Activated gamma-delta T cell treated with anti-CD3 and anti-CD28 coated beads, Interleukin-2, amount 50 U/mL, for 16 hours (primary cell): ENCODE measurements around the gene FOXP4.
A peak's percentile ranks its signal among the peaks of the same experiment; 100 is the strongest.

Source experiments
- DNase-seq: peaks from one replicate; pipeline ENCODE4 v3.0.0-alpha.2; 2020; ENCODE audit warnings: low read depth

The FOXP4 gene, protein sequence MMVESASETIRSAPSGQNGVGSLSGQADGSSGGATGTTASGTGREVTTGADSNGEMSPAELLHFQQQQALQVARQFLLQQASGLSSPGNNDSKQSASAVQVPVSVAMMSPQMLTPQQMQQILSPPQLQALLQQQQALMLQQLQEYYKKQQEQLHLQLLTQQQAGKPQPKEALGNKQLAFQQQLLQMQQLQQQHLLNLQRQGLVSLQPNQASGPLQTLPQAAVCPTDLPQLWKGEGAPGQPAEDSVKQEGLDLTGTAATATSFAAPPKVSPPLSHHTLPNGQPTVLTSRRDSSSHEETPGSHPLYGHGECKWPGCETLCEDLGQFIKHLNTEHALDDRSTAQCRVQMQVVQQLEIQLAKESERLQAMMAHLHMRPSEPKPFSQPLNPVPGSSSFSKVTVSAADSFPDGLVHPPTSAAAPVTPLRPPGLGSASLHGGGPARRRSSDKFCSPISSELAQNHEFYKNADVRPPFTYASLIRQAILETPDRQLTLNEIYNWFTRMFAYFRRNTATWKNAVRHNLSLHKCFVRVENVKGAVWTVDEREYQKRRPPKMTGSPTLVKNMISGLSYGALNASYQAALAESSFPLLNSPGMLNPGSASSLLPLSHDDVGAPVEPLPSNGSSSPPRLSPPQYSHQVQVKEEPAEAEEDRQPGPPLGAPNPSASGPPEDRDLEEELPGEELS

GRCh38 chr6:41545703-41546474 is at the start of gene FOXP4:
TSS of gene FOXP4 (plus strand) at chr6:41546381. CDS start at chr6:41565761, 19,380 bp downstream.
- peak; percentile 70 for DNase-seq

GRCh38 chr6:41497573-41497972 is 48.6 kb upstream of the FOXP4 start:
- DNase-seq, result no peak

DNA sequence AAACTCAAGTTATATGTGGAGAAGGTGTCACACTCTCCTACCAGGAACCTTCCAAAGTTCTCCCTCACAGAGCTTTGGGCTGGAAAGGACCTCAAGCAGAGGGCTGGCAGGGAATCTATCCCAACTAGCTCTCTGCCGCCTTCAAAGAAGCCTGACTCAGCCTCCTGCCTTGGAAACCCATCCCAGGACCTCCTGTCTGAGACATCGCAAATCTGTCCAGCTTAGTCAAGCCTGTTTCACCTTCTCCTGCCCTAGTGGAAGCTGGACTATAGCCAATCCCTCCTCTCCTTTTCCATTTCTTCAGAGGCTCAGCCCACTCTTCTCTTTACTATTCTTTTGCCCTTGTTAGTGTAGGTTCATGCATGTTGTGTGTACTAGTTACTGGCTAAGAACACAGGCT is 48.2 kb upstream of the FOXP4 start:
- DNase-seq, result no peak

- DNase-seq, result no peak
Measured at GRCh38 chr6:41498968-41499599, 47.1 kb upstream of the FOXP4 start.

- DNase-seq, result no peak
Measured at GRCh38 chr6:41500561-41500960, 45.6 kb upstream of the FOXP4 start.

DNA sequence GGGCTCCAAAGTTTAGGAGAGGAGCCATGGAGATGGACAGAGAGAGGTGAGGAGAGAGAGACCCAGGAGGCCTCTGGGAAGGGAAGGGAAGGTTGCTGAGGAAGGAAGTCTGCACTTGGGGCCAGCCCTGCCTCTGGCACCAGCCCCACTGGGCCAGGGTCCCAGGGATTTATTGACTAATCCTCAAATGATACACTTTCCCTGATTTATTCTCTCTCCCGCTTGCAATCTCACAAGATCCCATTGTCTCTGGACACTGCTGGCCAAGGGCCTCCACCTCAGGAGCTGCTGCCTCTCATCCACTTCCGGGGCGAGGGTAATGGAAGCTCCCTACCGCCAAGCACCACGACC is 43.6 kb upstream of the FOXP4 start:
- no peak for DNase-seq

DNA sequence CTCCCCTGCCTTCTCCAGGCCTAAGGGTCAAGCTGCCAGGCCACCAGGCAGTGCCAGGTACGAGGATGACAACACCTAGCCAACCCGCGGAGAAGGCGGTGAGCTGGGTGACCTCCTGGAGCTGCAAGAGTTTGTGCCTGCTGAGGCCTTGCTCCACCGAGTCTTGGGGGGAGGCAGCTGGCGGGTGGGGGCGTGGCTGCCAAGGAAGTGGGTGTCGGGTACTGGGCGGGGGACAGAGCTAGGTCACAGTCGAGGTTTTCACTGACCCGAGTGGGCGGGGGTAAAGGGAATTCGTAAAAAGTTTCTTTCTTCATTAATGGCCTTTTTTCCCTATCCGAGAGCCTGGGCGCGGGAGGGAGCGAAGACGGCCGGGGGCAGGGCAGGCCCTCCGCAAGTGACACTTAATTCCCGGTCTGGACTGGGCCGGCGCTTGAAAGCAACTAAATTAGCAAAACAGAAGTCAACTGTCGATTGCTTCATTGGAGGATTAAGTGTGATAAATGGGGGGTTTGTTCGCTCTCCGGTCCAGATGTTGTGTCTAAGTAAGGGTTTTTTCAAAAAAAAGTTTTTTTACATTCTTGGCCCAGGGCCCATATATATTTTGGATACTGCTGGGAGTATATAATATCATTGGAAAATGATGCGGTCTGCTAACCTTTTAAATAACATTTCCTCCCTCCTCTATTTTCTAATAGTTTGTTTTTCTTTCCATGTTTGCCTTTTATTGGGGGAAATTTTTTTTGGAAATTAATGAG is 43.1 kb upstream of the FOXP4 start:
- no peak for DNase-seq

GRCh38 chr6:41503827-41504465 is 42.2 kb upstream of the FOXP4 start:
- no peak for DNase-seq

DNA sequence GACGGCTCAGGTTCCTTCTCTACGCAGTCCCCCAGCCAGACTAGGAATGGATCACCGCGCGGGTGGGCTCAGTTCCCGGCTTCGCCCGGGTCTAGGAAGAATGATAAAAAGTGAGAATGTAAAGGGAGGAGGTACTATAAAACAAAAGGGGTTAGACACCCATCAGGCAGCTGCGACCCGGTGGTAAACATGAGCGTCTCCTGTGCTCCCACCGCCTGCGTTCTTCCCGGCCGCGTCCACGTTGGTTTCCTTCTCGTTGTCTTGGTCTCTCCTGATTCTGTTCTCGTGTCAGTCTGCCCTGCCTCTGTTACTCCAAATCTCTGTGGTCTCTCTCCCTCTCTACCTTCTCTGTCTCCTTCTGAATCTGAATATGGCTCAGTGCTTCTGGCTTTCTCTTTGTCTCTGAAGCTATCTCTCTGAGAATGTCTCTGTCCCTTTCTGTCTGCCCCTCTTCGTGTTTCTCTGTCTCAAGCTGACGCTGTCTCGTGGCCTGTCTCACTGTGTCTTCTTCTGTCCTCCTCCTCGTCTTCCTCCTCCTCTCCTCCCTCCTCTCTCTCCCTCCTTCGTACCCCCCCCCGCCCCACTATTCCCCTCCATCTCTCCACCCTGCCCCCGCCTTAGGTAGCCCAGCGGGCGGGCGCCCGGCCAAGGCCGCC is 41.6 kb upstream of the FOXP4 start:
- no peak for DNase-seq

GRCh38 chr6:41505122-41506049 is 40.8 kb upstream of the FOXP4 start:
- DNase-seq, result no peak

DNA sequence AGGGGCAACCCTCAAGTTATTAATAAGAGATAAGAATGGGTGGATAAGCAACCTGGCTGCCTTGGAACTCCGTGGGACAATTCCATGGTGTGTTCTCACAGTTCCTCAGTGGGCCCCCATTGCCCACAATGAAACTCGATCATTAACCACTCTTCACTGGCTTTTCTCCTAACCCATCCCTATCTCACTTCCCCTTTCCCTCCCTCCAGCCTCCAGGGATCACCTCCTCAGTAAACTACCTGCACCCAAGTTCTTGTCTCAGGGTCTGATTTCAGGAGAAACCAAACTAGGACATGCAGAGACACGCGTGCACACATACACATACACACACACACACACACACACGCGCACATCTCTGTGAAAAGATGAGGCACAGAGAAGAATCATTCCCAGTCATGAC is 37.7 kb upstream of the FOXP4 start:
- DNase-seq, result no peak

- DNase-seq, result no peak
Measured at GRCh38 chr6:41509580-41509979, 36.6 kb upstream of the FOXP4 start.

DNA sequence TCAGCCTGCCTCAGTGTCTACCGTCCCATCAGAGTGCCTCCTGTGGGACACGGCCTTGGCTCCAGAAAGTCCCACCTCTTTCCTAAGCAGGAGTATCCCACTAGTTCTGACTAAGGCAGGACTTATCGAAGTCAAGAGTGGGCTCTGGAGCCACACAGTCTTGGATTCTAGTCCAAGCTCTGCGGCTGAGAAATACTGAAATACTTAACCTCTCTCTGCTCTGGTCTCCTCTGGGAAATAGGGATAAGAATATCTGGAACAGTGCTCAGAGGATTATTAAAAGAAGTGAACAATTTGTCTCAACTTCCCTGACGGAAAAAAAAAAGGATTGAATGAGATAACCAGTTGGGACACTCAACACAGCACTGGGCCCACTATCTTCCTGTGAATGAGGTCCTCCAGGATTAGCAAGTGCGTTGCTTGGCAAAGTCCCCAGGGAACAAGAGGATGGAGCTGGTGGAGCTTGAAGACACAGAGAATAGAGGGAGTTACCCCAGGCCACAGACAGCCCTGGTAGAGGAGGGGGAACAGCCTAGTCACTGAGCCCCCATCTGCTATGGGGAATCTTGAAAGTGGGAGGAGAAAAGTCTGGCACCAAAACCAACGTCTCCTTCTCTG is 34.6 kb upstream of the FOXP4 start:
- DNase-seq, result no peak

DNA sequence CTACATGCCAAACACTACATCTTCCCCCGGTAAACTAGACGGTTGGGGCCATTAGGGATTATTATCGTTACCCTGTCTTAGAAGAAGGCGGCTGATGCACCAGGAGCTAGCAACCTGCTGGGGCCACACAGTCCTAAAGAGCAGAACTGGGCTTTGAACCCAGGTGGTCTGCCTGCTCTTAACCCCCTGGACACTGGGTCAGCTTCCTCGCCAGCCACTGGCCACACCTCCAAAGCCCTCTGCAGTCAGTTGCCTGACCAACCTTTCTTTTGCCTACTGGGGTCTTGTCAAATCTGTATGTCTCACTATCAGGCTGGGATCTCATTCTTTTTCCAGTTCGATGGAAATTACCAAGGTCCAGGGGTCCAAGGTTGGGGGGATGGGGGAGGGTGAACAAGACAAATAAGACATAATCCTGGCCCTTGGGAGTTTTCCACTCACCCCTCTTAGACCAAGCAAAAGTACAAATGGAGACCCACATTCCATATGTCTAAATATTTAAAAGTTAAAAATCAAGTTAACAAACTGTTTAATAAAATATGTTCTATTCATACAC is 34.0 kb upstream of the FOXP4 start:
- no peak for DNase-seq

DNA sequence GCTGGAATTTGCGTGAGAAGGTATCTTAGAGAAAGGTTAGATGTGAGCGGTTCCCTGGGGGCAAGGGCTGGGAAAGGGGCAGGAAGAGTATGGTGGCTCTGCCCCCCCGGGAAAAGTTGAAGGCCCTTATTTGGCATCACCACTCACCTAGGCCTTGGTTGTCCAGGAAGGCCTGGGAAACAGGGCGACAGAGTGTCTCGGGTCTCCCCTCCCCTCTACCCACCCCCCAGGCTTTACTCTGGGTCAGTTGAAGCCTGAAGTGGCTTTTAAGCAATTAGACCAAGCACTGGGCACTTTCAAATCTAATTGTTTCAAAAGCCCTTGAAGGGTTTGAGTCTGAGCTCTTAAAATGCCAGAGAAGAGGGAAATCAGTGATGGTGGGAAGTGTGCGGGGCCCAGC is 30.2 kb upstream of the FOXP4 start:
- no peak for DNase-seq

- no peak for DNase-seq
Measured at GRCh38 chr6:41518118-41518517, 28.1 kb upstream of the FOXP4 start.

DNA sequence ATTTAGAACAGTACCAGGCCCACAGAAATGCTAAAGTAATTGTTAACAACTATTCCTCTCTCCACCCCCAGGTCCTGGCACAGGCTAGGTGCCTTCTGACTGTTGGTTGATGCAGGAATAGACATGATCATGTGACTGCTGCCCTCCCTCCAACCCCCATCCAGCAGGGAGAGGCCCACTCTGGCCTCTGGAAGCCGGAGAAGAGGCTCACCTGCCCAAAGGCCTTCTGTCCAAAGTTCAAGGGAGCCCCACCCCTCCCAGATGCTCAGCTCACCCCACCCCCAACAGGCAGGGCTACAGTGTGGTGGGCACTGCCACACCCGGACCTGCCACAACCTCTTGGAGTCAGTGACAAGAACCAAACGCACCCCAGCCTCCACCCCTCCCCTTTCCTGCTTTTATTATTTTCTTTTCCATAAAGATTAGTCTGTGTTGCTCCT is 26.9 kb upstream of the FOXP4 start:
- no peak for DNase-seq
